Spleen (tissue), 7 donors: ENCODE results near the gene RALY.

ENCODE experiments used
- POLR2A ChIP-seq, 3 donors: fragments of 450-650 bp; IDR thresholded peaks; one replicate each; pipeline ENCODE4 v1.5.1; 2017; ENCODE audit warnings: antibody characterized with exemption in 3 of 3, mild to moderate bottlenecking in 1 of 3
- POLR2AphosphoS5 ChIP-seq, 3 donors: sonication (generic); formaldehyde crosslinking; IDR thresholded peaks; one replicate each; pipeline ENCODE4 v1.5.1; 2017; ENCODE audit warnings: antibody characterized with exemption in 3 of 3
- TF ChIP-seq, protein P1 (sequence below), 11 experiments: fragments of 200-600 bp in 7 of 11; fragments of 450-650 bp in 4 of 11; sonication (generic) in 4 of 11; IDR thresholded peaks in 8 of 11; conservative IDR thresholded peaks in 3 of 11; 1 replicate in 7 of 11; 2 replicates in 4 of 11; pipeline versions ENCODE4 v1.4.0 to v1.8.0; 2016 to 2021; ENCODE audit warnings: antibody characterized with exemption in 11 of 11, inconsistent platforms in 4 of 11, mild to moderate bottlenecking in 1 of 11
- donor health status: DM: no; HTN: no; CAD: no; lungs with moderate emphysema.
- donor health status: DM: no; HTN: no; CAD: no.
- donor health status: DM: no; HTN: no; CAD: no.

DNA sequence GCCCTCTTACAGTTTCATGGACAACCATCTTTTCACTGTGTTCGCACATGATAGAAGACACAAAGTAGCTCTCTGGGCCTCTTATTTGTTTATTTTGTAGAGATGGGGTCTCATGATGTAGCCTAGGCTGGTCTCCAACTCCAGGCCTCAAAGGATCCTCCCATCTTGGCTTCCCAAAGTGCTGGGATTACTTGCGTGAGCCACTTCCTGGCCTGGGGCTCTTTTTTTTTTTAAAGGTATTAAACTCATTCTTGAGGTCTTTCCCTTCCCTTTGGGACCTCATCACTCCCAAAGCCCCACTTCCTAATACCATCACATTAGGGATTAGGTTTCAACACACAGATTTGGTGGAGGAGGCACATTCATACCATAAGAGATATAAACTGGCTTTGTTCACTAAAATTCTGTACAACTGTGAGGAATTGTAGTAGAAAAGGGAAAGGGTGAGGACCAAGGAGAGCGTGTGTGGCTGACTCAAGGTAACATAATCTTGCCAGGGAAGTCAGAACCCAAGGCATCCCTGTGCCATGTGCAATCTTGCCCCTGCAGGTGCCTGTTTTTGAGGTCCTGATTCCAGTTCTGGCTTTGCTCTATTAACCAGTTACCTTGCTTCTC lies 72.9 kb downstream of the RALY start:
- TF ChIP-seq, protein P1, sequence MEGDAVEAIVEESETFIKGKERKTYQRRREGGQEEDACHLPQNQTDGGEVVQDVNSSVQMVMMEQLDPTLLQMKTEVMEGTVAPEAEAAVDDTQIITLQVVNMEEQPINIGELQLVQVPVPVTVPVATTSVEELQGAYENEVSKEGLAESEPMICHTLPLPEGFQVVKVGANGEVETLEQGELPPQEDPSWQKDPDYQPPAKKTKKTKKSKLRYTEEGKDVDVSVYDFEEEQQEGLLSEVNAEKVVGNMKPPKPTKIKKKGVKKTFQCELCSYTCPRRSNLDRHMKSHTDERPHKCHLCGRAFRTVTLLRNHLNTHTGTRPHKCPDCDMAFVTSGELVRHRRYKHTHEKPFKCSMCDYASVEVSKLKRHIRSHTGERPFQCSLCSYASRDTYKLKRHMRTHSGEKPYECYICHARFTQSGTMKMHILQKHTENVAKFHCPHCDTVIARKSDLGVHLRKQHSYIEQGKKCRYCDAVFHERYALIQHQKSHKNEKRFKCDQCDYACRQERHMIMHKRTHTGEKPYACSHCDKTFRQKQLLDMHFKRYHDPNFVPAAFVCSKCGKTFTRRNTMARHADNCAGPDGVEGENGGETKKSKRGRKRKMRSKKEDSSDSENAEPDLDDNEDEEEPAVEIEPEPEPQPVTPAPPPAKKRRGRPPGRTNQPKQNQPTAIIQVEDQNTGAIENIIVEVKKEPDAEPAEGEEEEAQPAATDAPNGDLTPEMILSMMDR (IDR thresholded peaks at IDR 0.05 in 8 of 11, conservative IDR thresholded peaks at IDR 0.05 in 3 of 11), result no peak
- TF ChIP-seq POLR2A (IDR thresholded peaks at IDR 0.05) (no peak), POLR2AphosphoS5 (IDR thresholded peaks at IDR 0.05) (no peak)
